ENCODE results near the gene VIT. TPM values are rescaled to one million over a fixed set of nuclear protein-coding genes. Genes with fewer than 3 reads are reported as not detected.

The VIT gene
- total RNA-seq, 1 donor from 2014 or later: 56.5 TPM

- peaks cover 0 to 26% of the 10 kb centered on the region in 2 donors for H3K36me3 ChIP-seq
- no peak for DNase-seq (ENCODE audit: extremely low spot score in 2 of 2)
- no peaks in the 10 kb centered on the region for H3K9me3 ChIP-seq
- H3K27ac ChIP-seq: no peak overlapping the region
- no peaks in the 10 kb centered on the region for H3K4me1 ChIP-seq
- intact Hi-C loops (cut with DNase I): no loop called here
- H3K4me3 ChIP-seq: no peak overlapping the region
- TF ChIP-seq POLR2AphosphoS5 (IDR thresholded peaks at IDR 0.05; ENCODE audit: insufficient read depth in 1 of 2, low read depth in 1 of 2): no peak
- no peak for TF ChIP-seq POLR2A (IDR thresholded peaks at IDR 0.05)
- TF ChIP-seq CTCF (IDR thresholded peaks at IDR 0.05): no peak
- H3K27me3 ChIP-seq: no peaks in the 10 kb centered on the region
Measured at GRCh38 chr2:36849265-36849664, 152.8 kb downstream of the VIT start.

GRCh38 chr2:36854241-36854640, 157.7 kb downstream of the VIT start:
- no peaks in the 10 kb centered on the region for H3K4me1 ChIP-seq
- no peak overlapping the region for H3K27ac ChIP-seq
- H3K4me3 ChIP-seq: no peak overlapping the region
- TF ChIP-seq POLR2A (IDR thresholded peaks at IDR 0.05) (no peak), CTCF (IDR thresholded peaks at IDR 0.05) (no peak), POLR2AphosphoS5 (IDR thresholded peaks at IDR 0.05; ENCODE audit: insufficient read depth in 1 of 2, low read depth in 1 of 2) (no peak)
- H3K36me3 ChIP-seq: peaks cover 0 to 42% of the 10 kb centered on the region in 2 donors
- no peaks in the 10 kb centered on the region for H3K9me3 ChIP-seq
- no peaks in the 10 kb centered on the region for H3K27me3 ChIP-seq
- DNase-seq (ENCODE audit: extremely low spot score in 2 of 2): no peak
- intact Hi-C loops (cut with DNase I): no loop called here

GRCh38 chr2:36855429-36855828, 158.9 kb downstream of the VIT start:
- H3K27ac ChIP-seq: no peak overlapping the region
- no peaks in the 10 kb centered on the region for H3K27me3 ChIP-seq
- no peak overlapping the region for H3K4me3 ChIP-seq
- intact Hi-C loops (cut with DNase I): no loop called here
- H3K4me1 ChIP-seq: no peaks in the 10 kb centered on the region
- no peak for DNase-seq (ENCODE audit: extremely low spot score in 2 of 2)
- TF ChIP-seq POLR2A (IDR thresholded peaks at IDR 0.05): no peak
- TF ChIP-seq POLR2AphosphoS5 (IDR thresholded peaks at IDR 0.05; ENCODE audit: insufficient read depth in 1 of 2, low read depth in 1 of 2): no peak
- TF ChIP-seq CTCF (IDR thresholded peaks at IDR 0.05): no peak
- no peaks in the 10 kb centered on the region for H3K9me3 ChIP-seq
- peaks cover 0 to 44% of the 10 kb centered on the region in 2 donors for H3K36me3 ChIP-seq

- intact Hi-C loops (cut with DNase I): no loop called here
- Histone ChIP-seq H3K4me1 (no peaks in the 10 kb centered on the region), H3K27me3 (no peaks in the 10 kb centered on the region), H3K4me3 (no peak overlapping the region), H3K9me3 (no peaks in the 10 kb centered on the region), H3K36me3 (peaks cover 0 to 40% of the 10 kb centered on the region in 2 donors), H3K27ac (no peak overlapping the region)
- TF ChIP-seq CTCF (IDR thresholded peaks at IDR 0.05): no peak
- no peak for TF ChIP-seq POLR2AphosphoS5 (IDR thresholded peaks at IDR 0.05; ENCODE audit: insufficient read depth in 1 of 2, low read depth in 1 of 2)
- TF ChIP-seq POLR2A (IDR thresholded peaks at IDR 0.05): no peak
- no peak for DNase-seq (ENCODE audit: extremely low spot score in 2 of 2)
Measured at GRCh38 chr2:36857713-36858112, 161.2 kb downstream of the VIT start.

- no peak overlapping the region for H3K27ac ChIP-seq
- H3K27me3 ChIP-seq: no peaks in the 10 kb centered on the region
- H3K4me3 ChIP-seq: no peak overlapping the region
- DNase-seq (ENCODE audit: extremely low spot score in 2 of 2): no peak
- intact Hi-C loops (cut with DNase I): no loop called here
- no peaks in the 10 kb centered on the region for H3K9me3 ChIP-seq
- H3K4me1 ChIP-seq: no peaks in the 10 kb centered on the region
- H3K36me3 ChIP-seq: peaks cover 0 to 40% of the 10 kb centered on the region in 2 donors
- TF ChIP-seq POLR2AphosphoS5 (IDR thresholded peaks at IDR 0.05; ENCODE audit: insufficient read depth in 1 of 2, low read depth in 1 of 2) (no peak), CTCF (IDR thresholded peaks at IDR 0.05) (no peak), POLR2A (IDR thresholded peaks at IDR 0.05) (no peak)
Measured at GRCh38 chr2:36858551-36859365, 162.3 kb downstream of the VIT start.
